K562 (cell line): ENCODE data around the gene NSMCE1. TPM values are rescaled to one million over a fixed set of nuclear protein-coding genes. Genes with fewer than 3 reads are reported as not detected.

Experiments used
- ATAC-seq: fragments of 200-7000 bp; cut with Tn5 transposase; 3 replicates; pipeline ENCODE4 v1.9.1; 2020; ENCODE audit warnings: moderate library complexity
- BruUV-seq: library from RNA; stranded (reverse); fragments of 400-500 nt; replicated peaks from 2 replicates; lab custom pipeline; 2021; lab: Mats Ljungman, UMichigan
- CTCF ChIA-PET: fragments of 300-600 bp; formaldehyde crosslinking; extraction: SDS; loops from one replicate; lab custom pipeline; 2021; ENCODE audit warnings: low intra/inter-chr PET ratio; lab: Yijun Ruan, JAX
- POLR2A ChIA-PET: fragments of 300-600, 350-650 bp; sonication (Branson Sonifier 250); formaldehyde crosslinking; extraction: SDS; loops from one replicate; lab custom pipeline; 2021; ENCODE audit warnings: antibody characterized with exemption, inconsistent platforms; lab: Yijun Ruan, JAX
- DNase-seq, 4 experiments: peaks; one replicate each; pipeline versions ENCODE4 v3.0.0 to v3.0.0-alpha.2; 2011 to 2018; ENCODE audit warnings: low spot score in 3 of 4, mixed read lengths in 3 of 4; ENCODE audit errors: extremely low read depth in 1 of 4
- FAIRE-seq: peaks from 2 replicates; lab custom pipeline; 2011; peaks lifted over from hg19 to GRCh38; lab: Jason Lieb, UNC
- H2AFZ ChIP-seq: 2 replicates; pipeline ENCODE4 v1.6.0; 2011; ENCODE audit warnings: low read depth, low read length, control low read depth, inconsistent platforms
- H3K27ac ChIP-seq: fragments of 200-600 bp; 3 replicates; pipeline ENCODE4 v1.8.0; 2011; ENCODE audit warnings: low read depth, mild to moderate bottlenecking, control low read depth, inconsistent platforms, low read length, moderate library complexity, mixed read lengths; ENCODE audit errors: extremely low read depth
- H3K27me3 ChIP-seq, 2 experiments: fragments of 300-600 bp in 1 of 2; 2 replicates in 1 of 2; 3 replicates in 1 of 2; pipeline versions ENCODE4 v1.6.0 to v1.8.0; 2011; ENCODE audit warnings: inconsistent platforms in 2 of 2, low read length in 2 of 2, mild to moderate bottlenecking in 1 of 2, mixed read lengths in 1 of 2, moderate library complexity in 1 of 2; ENCODE audit not compliant: control insufficient read depth in 2 of 2, insufficient read depth in 2 of 2
- H3K36me3 ChIP-seq: fragments of 300-600 bp; 3 replicates; pipeline ENCODE4 v1.8.0; 2011; ENCODE audit warnings: mild to moderate bottlenecking, low read length, inconsistent platforms; ENCODE audit not compliant: control insufficient read depth, insufficient read depth
- H3K4me1 ChIP-seq, 2 experiments: fragments of 200-600 bp in 1 of 2; replicated peaks in 1 of 2; 2 replicates in 1 of 2; 3 replicates in 1 of 2; pipeline versions ENCODE4 v1.5.1 to v1.8.0; 2011; ENCODE audit warnings: inconsistent platforms in 2 of 2, low read length in 2 of 2, mild to moderate bottlenecking in 1 of 2, mixed read lengths in 1 of 2, moderate library complexity in 1 of 2; ENCODE audit not compliant: control insufficient read depth in 2 of 2, insufficient read depth in 2 of 2
- H3K4me2 ChIP-seq: 2 replicates; pipeline ENCODE4 v1.6.1; 2011; ENCODE audit warnings: low read length, control low read depth, inconsistent platforms, mixed read lengths; ENCODE audit not compliant: insufficient read depth
- H3K4me3 ChIP-seq: fragments of 200-600 bp; sonication (generic), shearing (Covaris generic); 2 replicates; pipeline ENCODE4 v1.5.1; 2016; ENCODE audit warnings: control low read depth, inconsistent platforms
- H3K79me2 ChIP-seq: fragments of 200-600 bp; 3 replicates; pipeline ENCODE4 v1.8.0; 2011; ENCODE audit warnings: low read length, inconsistent platforms; ENCODE audit not compliant: control insufficient read depth, insufficient read depth
- H3K9ac ChIP-seq, 2 experiments: 2 replicates each; pipeline versions ENCODE4 v1.6.0 to v1.6.1; 2011; ENCODE audit warnings: low read depth in 2 of 2, low read length in 2 of 2, control low read depth in 1 of 2, inconsistent platforms in 1 of 2, mild to moderate bottlenecking in 1 of 2, mixed read lengths in 1 of 2; ENCODE audit not compliant: insufficient read depth in 1 of 2
- H3K9me1 ChIP-seq: one replicate; pipeline ENCODE4 v1.6.0; 2011; ENCODE audit warnings: inconsistent platforms, mild to moderate bottlenecking, low read length, moderate library complexity; ENCODE audit not compliant: control insufficient read depth, insufficient read depth
- H3K9me3 ChIP-seq: replicated peaks from 2 replicates; pipeline ENCODE4 v1.5.1; 2011; ENCODE audit warnings: low read depth, low read length, inconsistent platforms; ENCODE audit not compliant: control insufficient read depth, insufficient read depth
- H4K20me1 ChIP-seq: replicated peaks from 2 replicates; pipeline ENCODE4 v1.6.1; 2011; ENCODE audit warnings: low read length, inconsistent platforms, mixed read lengths; ENCODE audit not compliant: control insufficient read depth, insufficient read depth
- ATF7 ChIP-seq: fragments of 450-650 bp; IDR thresholded peaks from 2 replicates; pipeline ENCODE4 v1.7.1; 2014; ENCODE audit warnings: mild to moderate bottlenecking, moderate library complexity
- BCOR ChIP-seq: fragments of 450-650 bp; IDR thresholded peaks from 2 replicates; pipeline ENCODE4 v1.6.1; 2016
- BDP1 ChIP-seq: IDR thresholded peaks from 3 replicates; pipeline ENCODE4 v1.6.1; 2011; ENCODE audit not compliant: insufficient read length, insufficient read depth
- KLF13 ChIP-seq: fragments of 450-650 bp; IDR thresholded peaks from 2 replicates; pipeline ENCODE4 v1.6.1; 2016; ENCODE audit warnings: missing genetic modification characterization, low read depth, mild to moderate bottlenecking, missing compliant biosample characterization, moderate library complexity, borderline replicate concordance
- MEF2D ChIP-seq: conservative IDR thresholded peaks from 2 replicates; pipeline ENCODE4 v1.6.1; 2016; ENCODE audit warnings: low read depth, missing genetic modification characterization, missing compliant biosample characterization
- PRDM10 ChIP-seq: fragments of 450-650 bp; IDR thresholded peaks from 2 replicates; pipeline ENCODE4 v1.6.1; 2018; ENCODE audit not compliant: partially characterized antibody
- WGBS: fragments of 100-300 bp; shearing (Covaris generic); methylation state at CpG from one replicate; pipeline ENCODE4 v1.1.6; 2016; ENCODE audit warnings: low coverage, mixed read lengths; ENCODE audit not compliant: insufficient coverage; ENCODE audit errors: missing lambda C conversion rate; 5-methylcytosine and 5-hydroxymethylcytosine counted together
- in situ Hi-C: fragments of 300-500 bp; cut with MboI; formaldehyde crosslinking; loops from 4 replicates; pipeline ENCODE4 v1.15.0; 2018; ENCODE audit warnings: inconsistent platforms, mixed read lengths
- intact Hi-C: fragments of 100-400 bp; cut with micrococcal nuclease; formaldehyde crosslinking; loops from 2 replicates; pipeline ENCODE4 v1.14.2; 2022
- polyA plus RNA-seq, 8 experiments: library from polyadenylated mRNA; depleted of rRNA in 4 of 8; stranded (reverse) in 5 of 8; unstranded in 3 of 8; fragments of >200 nt; fragmentation: Nextera tagmentation in 2 of 8; fragmentation: Illumina TruSeq in 1 of 8; extraction: Ambion mirVana in 2 of 8; extraction: Trizol in 1 of 8; gene quantifications; 2 replicates each; pipeline versions ENCODE4 v1.2.1 to v1.2.3, GENCODE V29; 2011 to 2014; ENCODE audit warnings: inconsistent platforms in 1 of 8, missing spikeins in 1 of 8
- total RNA-seq, 7 experiments: library from RNA; depleted of rRNA in 6 of 7; stranded (reverse); fragments of >200 nt in 6 of 7; fragmentation: Illumina TruSeq in 2 of 7; extraction: Trizol in 2 of 7; gene quantifications; 2 replicates each; pipeline versions ENCODE4 v1.2.1 to v1.2.3, GENCODE V29; 2011 to 2021; ENCODE audit warnings: low replicate concordance in 1 of 7

The NSMCE1 gene
- total and polyA plus RNA-seq, 9 of the 15 experiments (the other 6 are each of a cell fraction or from before 2014, with no cell fraction given), result 52.1 to 163 (median 61.5) TPM

GRCh38 chr16:27239906-27240655 is 28.5 kb downstream of the NSMCE1 start:
- TF ChIP-seq ATF7 (no peak), PRDM10 (no peak), MEF2D (tag) (no peak), KLF13 (tag) (no peak), BCOR (no peak), BDP1 (no peak)
- TF ChIP-seq, all 486 proteins: peak for 0
- no peak overlapping the region for H3K27ac ChIP-seq
- H3K4me3 ChIP-seq, result no peak overlapping the region
- FAIRE-seq, result no peak
- CTCF ChIA-PET, result interaction anchor here (0.5 kb wide), 1 partner anchor 1265 kb away, joined by 3 read pairs; no protein-coding TSS in a partner anchor
- H3K9me3 ChIP-seq, result no peaks in the 10 kb centered on the region
- no peak for ATAC-seq
- H3K4me2 ChIP-seq, result no peak overlapping the region
- BruUV-seq, result no TSS peak
- peaks cover 33 to 53% of the 10 kb centered on the region in 2 experiments for H3K4me1 ChIP-seq
- POLR2A ChIA-PET, result interaction anchor here (0.6 to 0.8 kb wide), 4 partner anchors 10 to 142 kb away, joined by 3 read pairs; partner anchors contain the start of gene NSMCE1
- no peak overlapping the region for H2AFZ ChIP-seq
- H3K79me2 ChIP-seq, result 0 out of 3 replicates have a peak, but pooled peaks cover 4% of the 10 kb centered on the region
- H3K36me3 ChIP-seq, result no peaks in the 10 kb centered on the region
- H3K9ac ChIP-seq, result no peak overlapping the region
- no peaks in the 10 kb centered on the region for H4K20me1 ChIP-seq
- no peaks in the 10 kb centered on the region for H3K27me3 ChIP-seq
- 63% methylated on average over 8 of the region's 9 CpGs for WGBS
- no peaks in the 10 kb centered on the region for H3K9me1 ChIP-seq
- in situ Hi-C loops, result loop anchor here (5.0 kb wide), 1 partner anchor 67 kb away; no protein-coding TSS in a partner anchor
- intact Hi-C loops, result no loop called here
- no peak for DNase-seq
